Glomerular visceral epithelial cell (primary cell): ENCODE data around the gene CELA3A.
"Not testable (repeated sequence)": the region's sequence is repeated elsewhere in the genome, so short reads cannot be mapped to it uniquely, and the experiment has no call there.

Source experiments
- DNase-seq: peaks from one replicate; pipeline ENCODE4 v3.0.0-alpha.2; 2016; ENCODE audit errors: extremely low spot score

Gene CELA3A

DNA sequence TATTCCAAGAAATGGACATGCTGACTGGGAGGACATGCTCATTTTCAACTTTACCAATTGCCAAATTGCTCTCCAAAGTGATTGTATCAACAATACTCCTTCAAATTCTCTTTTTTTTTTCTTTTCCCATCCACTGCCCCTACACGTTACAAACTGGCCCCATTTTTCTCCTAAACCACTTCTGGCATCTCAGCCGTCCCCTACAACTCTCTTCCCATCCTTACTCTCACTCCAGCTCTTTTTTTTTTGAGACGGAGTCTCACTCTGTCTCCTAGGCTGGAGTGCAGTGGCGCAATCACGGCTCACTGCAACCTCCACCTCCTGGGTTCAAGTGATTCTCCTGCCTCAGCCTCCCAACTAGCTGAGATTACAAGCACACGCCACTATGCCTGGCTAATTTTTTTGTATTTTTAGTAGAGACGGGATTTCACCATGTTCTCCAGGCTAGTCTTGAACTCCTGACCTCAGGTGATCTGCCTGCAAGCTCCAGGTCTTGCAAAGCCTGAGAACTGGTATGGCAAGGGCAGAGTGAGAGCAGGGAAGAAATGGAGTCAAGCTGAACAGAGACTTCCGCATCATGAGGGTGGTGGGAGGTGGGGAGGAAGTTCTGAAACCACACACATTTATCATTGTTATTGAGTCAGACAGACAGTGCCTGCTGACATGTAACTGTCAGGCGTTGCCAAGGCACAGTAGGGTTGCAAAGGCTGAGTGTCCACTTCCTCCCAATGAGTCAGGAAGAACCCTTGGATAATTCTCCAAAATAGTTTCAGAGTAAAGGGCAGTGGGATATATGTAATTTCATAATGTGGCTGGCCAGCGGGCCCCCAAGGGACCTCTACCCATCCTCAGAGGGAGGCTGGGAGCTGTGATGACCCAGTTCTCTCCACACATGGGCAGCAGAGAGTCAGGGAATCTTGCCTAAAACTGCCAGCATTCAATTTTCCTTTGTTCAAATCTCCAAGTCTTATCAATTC is 17.4 kb downstream of the CELA3A start:
- peak; percentile 84 for DNase-seq

- DNase-seq, result no peak
Observed at GRCh38 chr1:22021061-22021460, 19.6 kb downstream of the CELA3A start.

- peak; percentile 78 for DNase-seq
Observed at GRCh38 chr1:22024485-22025367, 23.3 kb downstream of the CELA3A start.

GRCh38 chr1:22025368-22026155 is 24.1 kb downstream of the CELA3A start:
- DNase-seq, result peak; percentile 92

GRCh38 chr1:22026924-22027289 is 25.4 kb downstream of the CELA3A start:
- DNase-seq, result no peak

GRCh38 chr1:22030057-22030456 is 28.6 kb downstream of the CELA3A start:
- no peak for DNase-seq

GRCh38 chr1:22030473-22030872 is 29.0 kb downstream of the CELA3A start:
- DNase-seq, result no peak

- no peak for DNase-seq
Observed at GRCh38 chr1:22031214-22031962, 29.9 kb downstream of the CELA3A start.

DNA sequence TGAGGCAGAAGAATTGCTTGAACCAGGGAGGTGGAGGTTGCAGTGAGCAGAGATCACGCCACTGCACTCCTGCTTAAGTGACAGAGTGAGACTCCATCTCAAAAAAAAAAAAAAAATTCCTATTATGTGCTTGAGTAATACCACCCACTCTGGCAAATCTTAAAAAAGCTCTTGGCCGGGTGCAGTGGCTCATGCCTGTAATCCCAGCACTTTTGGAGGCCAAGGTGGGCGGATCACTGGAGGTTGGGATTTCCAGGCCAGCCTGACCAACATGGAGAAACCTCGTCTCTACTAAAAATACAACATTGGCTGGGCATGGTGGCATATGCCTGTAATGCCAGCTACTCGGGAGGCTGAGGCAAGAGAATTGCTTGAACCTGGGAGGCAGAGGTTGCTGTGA is 33.4 kb downstream of the CELA3A start:
- not testable (repeated sequence) for DNase-seq

DNA sequence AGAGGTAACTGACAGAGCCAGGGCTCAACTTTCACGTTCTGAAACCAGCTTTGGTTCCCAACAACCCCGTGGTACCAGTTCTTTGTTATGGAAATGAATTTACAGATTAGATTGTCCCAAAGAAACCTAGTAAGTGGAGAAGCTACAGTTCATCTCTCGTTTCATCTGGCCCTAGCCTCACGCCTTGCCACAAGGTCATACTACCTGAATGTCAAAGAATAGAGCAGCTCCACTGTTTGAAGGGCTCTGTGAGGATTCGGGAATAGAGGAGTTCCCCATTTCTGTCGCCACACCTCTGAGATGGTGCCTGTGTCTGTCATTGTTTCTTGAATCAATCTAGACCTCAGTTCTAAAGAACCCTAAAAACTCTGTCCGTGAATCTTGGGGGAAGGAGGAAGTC is 36.1 kb downstream of the CELA3A start:
- DNase-seq, result no peak

- DNase-seq, result no peak
Observed at GRCh38 chr1:22038036-22038435, 36.6 kb downstream of the CELA3A start.

GRCh38 chr1:22039594-22040285 is 38.3 kb downstream of the CELA3A start:
- peak; percentile 35 for DNase-seq

- DNase-seq, result no peak
Observed at GRCh38 chr1:22040286-22040623, 38.8 kb downstream of the CELA3A start.

- DNase-seq, result no peak
Observed at GRCh38 chr1:22041505-22041904, 40.0 kb downstream of the CELA3A start.

DNA sequence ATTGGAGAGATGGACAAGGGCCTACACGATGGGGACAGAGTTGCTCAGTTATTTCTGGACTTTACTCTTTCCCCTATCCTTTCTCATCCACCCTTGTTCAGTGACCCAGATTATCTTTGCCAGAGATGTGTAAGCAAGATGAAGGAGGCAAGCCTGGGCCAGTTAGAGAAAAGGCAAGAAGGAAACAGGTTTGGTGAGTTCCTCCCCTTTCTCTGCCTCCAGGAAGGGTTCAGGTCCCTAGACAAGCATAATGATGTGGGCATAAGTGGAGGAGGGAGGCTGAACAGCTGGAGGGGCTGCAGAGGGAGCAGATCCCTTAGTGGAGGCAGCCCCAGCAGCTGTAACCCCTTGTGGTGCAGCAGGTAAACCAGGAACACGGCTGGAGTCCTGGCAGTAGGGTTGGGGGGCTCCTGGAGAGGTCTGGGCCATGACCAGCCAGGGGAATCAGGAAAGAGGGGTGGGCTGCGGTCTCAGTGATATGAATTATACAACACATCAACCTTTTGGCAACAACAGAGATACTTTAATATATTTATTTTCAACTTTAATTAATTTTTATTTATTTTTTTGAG is 41.8 kb downstream of the CELA3A start:
- DNase-seq, result no peak

GRCh38 chr1:22044690-22045420 is 43.4 kb downstream of the CELA3A start:
- DNase-seq, result peak; percentile 76

- DNase-seq, result no peak
Observed at GRCh38 chr1:22045604-22046228, 44.3 kb downstream of the CELA3A start.

DNA sequence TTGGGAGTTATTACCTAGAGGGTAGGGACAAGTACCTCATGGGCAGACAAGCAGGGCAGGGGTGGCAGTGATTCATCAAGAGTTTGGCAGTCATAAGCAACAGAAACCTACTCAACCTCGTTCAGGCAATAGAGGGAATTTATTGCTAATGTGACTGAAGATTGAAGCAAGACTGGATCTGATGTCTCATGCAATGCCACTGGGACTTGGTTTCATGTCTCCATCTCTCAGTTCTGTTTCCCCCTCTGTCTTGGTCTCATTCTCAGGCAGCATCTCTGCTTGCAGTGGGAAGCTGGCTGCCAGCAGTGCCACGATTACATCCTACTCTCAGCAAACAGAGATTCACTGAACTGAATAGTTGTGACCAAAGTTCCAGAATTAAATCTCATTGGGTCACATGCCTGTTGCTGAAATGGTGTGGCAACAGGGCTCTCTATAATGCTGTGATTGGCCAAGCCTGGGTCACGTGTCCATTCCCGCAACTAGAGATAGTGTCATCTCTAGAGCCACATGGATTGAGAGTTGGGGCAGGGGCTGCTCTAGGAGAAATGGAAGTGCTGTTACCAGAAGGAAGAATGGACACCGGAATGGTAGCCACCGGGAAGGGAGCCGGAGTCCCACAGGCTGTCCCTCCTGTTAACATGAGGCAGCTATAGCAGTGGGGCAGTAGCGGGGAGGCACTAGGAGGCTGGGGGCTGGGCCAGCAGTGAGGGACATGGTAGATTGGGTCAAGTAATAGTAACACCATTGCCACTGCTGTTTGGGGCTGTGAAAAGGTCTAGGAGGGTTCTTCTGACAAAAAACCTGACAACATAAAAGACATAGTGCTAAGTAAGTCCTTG is 47.1 kb downstream of the CELA3A start:
- DNase-seq, result no peak
